Karpas-422 (cell line): ENCODE measurements around the gene GJD2. TPM values are rescaled to one million over a fixed set of nuclear protein-coding genes. Genes with fewer than 3 reads are reported as not detected.

Experiments
- DNase-seq: peaks from one replicate; pipeline ENCODE4 v3.0.0-alpha.2; 2015
- H2AFZ ChIP-seq: fragments of 200-600 bp; sonication (generic); 2 replicates; pipeline ENCODE4 v1.6.1; 2014; ENCODE audit warnings: antibody characterized with exemption, low read length, mixed read lengths
- H3K27ac ChIP-seq: fragments of 200-600 bp; sonication (generic); 2 replicates; pipeline ENCODE4 v1.5.1; 2014; ENCODE audit warnings: mild to moderate bottlenecking, low read length, moderate library complexity
- H3K27me3 ChIP-seq: fragments of 200-600 bp; sonication (generic); 2 replicates; pipeline ENCODE4 v1.6.1; 2014; ENCODE audit warnings: low read length, mixed read lengths
- H3K36me3 ChIP-seq: fragments of 200-600 bp; sonication (generic); 2 replicates; pipeline ENCODE4 v1.6.1; 2014; ENCODE audit warnings: low read length, mixed read lengths; ENCODE audit not compliant: insufficient read depth
- H3K4me1 ChIP-seq: fragments of 200-600 bp; sonication (generic); 2 replicates; pipeline ENCODE4 v1.6.1; 2014; ENCODE audit warnings: mild to moderate bottlenecking, low read length, mixed read lengths
- H3K4me2 ChIP-seq: fragments of 200-600 bp; sonication (generic); 2 replicates; pipeline ENCODE4 v1.6.1; 2014; ENCODE audit warnings: low read length, low read depth, mild to moderate bottlenecking; ENCODE audit not compliant: poor library complexity, severe bottlenecking
- H3K4me3 ChIP-seq: fragments of 200-600 bp; sonication (generic); 2 replicates; pipeline ENCODE4 v1.5.1; 2014; ENCODE audit warnings: mild to moderate bottlenecking, antibody characterized with exemption, low read length, mixed read lengths
- H3K79me2 ChIP-seq: fragments of 200-600 bp; sonication (generic); 2 replicates; pipeline ENCODE4 v1.6.1; 2014; ENCODE audit warnings: mild to moderate bottlenecking, low read length, mixed read lengths
- H3K9ac ChIP-seq: fragments of 200-600 bp; sonication (generic); 2 replicates; pipeline ENCODE4 v1.6.0; 2014; ENCODE audit warnings: low read length
- H3K9me2 ChIP-seq: fragments of 200-600 bp; sonication (generic), shearing (Covaris generic); replicated peaks from 2 replicates; pipeline ENCODE4 v1.6.0; 2014; ENCODE audit warnings: mild to moderate bottlenecking, low read length, moderate library complexity; ENCODE audit not compliant: insufficient read depth
- H3K9me3 ChIP-seq: fragments of 300-700, 200-600 bp; sonication (generic); 2 replicates; pipeline ENCODE4 v1.6.1; 2014; ENCODE audit warnings: low read length, mixed read lengths
- H4K20me1 ChIP-seq: fragments of 200-600 bp; sonication (generic); 2 replicates; pipeline ENCODE4 v1.6.1; 2014; ENCODE audit warnings: mild to moderate bottlenecking, antibody characterized with exemption, low read length, low read depth; ENCODE audit not compliant: insufficient read depth
- total RNA-seq: library from RNA; depleted of rRNA; stranded (reverse); fragments of >200 nt; shearing (Covaris generic); gene quantifications from 2 replicates; pipeline ENCODE4 v1.2.3, GENCODE V29; 2014; ENCODE audit warnings: low replicate concordance

Gene GJD2
- total RNA-seq, 1 experiment from 2014 or later: not detected

GRCh38 chr15:34718681-34719665 is 35.8 kb downstream of the GJD2 start:
- Histone ChIP-seq H3K9me3 (no peaks in the 10 kb centered on the region), H4K20me1 (no peaks in the 10 kb centered on the region), H2AFZ (no peak overlapping the region), H3K9me2 (no peaks in the 10 kb centered on the region), H3K4me2 (no peak overlapping the region), H3K4me1 (no peaks in the 10 kb centered on the region), H3K9ac (no peak overlapping the region), H3K36me3 (no peaks in the 10 kb centered on the region), H3K27ac (no peak overlapping the region), H3K4me3 (no peak overlapping the region), H3K27me3 (no peaks in the 10 kb centered on the region), H3K79me2 (no peaks in the 10 kb centered on the region)
- DNase-seq: no peak

DNA sequence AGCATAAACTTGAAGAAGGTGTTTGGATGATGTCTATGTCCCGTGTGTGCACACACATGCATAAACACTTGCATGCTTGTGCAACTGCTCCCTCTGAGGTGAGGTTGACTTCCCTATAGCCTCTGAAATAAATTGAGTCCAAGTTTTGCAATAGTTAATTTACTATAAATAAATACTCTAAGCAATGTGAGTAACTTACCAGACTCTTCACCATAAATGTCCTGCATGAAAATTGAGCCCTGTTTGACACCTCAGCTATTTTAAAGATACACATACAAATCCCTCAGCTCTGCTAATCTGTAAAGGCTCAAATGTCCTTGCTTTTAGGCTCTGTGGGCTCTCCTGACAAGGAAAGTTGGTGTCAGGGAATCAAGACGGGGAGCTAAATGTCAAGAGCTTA is 37.1 kb downstream of the GJD2 start:
- Histone ChIP-seq H3K9ac (no peak overlapping the region), H3K4me2 (no peak overlapping the region), H3K9me3 (no peaks in the 10 kb centered on the region), H3K9me2 (no peaks in the 10 kb centered on the region), H3K27me3 (no peaks in the 10 kb centered on the region), H2AFZ (no peak overlapping the region), H3K27ac (no peak overlapping the region), H3K4me1 (no peaks in the 10 kb centered on the region), H3K79me2 (no peaks in the 10 kb centered on the region), H4K20me1 (no peaks in the 10 kb centered on the region), H3K4me3 (no peak overlapping the region), H3K36me3 (no peaks in the 10 kb centered on the region)
- DNase-seq: no peak

- Histone ChIP-seq H3K27ac (no peak overlapping the region), H3K4me3 (no peak overlapping the region), H3K27me3 (no peaks in the 10 kb centered on the region), H3K9me2 (no peaks in the 10 kb centered on the region), H4K20me1 (no peaks in the 10 kb centered on the region), H2AFZ (no peak overlapping the region), H3K36me3 (no peaks in the 10 kb centered on the region), H3K4me2 (no peak overlapping the region), H3K4me1 (no peaks in the 10 kb centered on the region), H3K9me3 (no peaks in the 10 kb centered on the region), H3K9ac (no peak overlapping the region), H3K79me2 (no peaks in the 10 kb centered on the region)
- no peak for DNase-seq
Measured at GRCh38 chr15:34716111-34716510, 38.7 kb downstream of the GJD2 start.

DNA sequence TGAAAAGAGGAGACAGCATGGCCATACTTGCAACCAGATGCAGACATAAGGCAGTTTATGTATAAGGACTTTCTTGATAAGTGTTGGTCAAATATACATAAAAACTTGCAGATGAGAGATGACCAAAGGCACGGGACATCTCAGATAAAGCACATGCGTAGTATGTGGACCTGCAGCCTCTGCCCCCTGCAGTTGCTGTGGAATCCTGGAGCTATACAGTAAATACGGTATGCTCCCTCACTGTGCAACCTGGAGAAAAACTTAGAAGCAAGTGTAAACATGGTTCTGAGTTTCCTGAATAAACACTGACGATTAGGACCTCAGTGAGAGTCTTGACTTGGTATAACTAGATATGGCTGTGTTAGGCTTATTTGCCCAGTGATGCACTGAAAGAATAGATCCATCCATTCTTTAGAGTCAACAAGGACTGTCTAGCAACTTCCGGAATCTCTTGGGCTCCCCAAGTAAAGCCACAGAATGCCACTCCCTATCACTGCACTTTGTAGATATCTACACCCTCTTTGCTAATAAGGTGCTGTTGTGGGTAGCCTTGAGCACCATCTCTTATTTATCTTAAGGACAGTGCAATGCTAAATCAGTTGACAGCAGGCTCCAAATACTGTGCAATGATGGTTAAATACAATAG is 40.2 kb downstream of the GJD2 start:
- no peak overlapping the region for H2AFZ ChIP-seq
- no peaks in the 10 kb centered on the region for H3K4me1 ChIP-seq
- no peak for DNase-seq
- no peak overlapping the region for H3K27ac ChIP-seq
- H3K9ac ChIP-seq: no peak overlapping the region
- H3K9me2 ChIP-seq: no peaks in the 10 kb centered on the region
- H3K4me3 ChIP-seq: no peak overlapping the region
- no peaks in the 10 kb centered on the region for H3K9me3 ChIP-seq
- no peaks in the 10 kb centered on the region for H3K79me2 ChIP-seq
- no peaks in the 10 kb centered on the region for H4K20me1 ChIP-seq
- H3K36me3 ChIP-seq: no peaks in the 10 kb centered on the region
- no peak overlapping the region for H3K4me2 ChIP-seq
- no peaks in the 10 kb centered on the region for H3K27me3 ChIP-seq

- Histone ChIP-seq H3K36me3 (no peaks in the 10 kb centered on the region), H3K9me2 (no peaks in the 10 kb centered on the region), H3K79me2 (no peaks in the 10 kb centered on the region), H3K27ac (no peak overlapping the region), H3K4me3 (no peak overlapping the region), H2AFZ (no peak overlapping the region), H3K9me3 (no peaks in the 10 kb centered on the region), H3K4me2 (no peak overlapping the region), H3K4me1 (no peaks in the 10 kb centered on the region), H4K20me1 (no peaks in the 10 kb centered on the region), H3K27me3 (no peaks in the 10 kb centered on the region), H3K9ac (no peak overlapping the region)
- no peak for DNase-seq
Measured at GRCh38 chr15:34713635-34714034, 41.2 kb downstream of the GJD2 start.

GRCh38 chr15:34709866-34710265 is 44.9 kb downstream of the GJD2 start:
- H3K4me3 ChIP-seq: no peak overlapping the region
- H3K4me1 ChIP-seq: no peaks in the 10 kb centered on the region
- no peaks in the 10 kb centered on the region for H3K9me2 ChIP-seq
- no peaks in the 10 kb centered on the region for H3K36me3 ChIP-seq
- no peaks in the 10 kb centered on the region for H4K20me1 ChIP-seq
- H3K9ac ChIP-seq: no peak overlapping the region
- H3K9me3 ChIP-seq: no peaks in the 10 kb centered on the region
- H3K27me3 ChIP-seq: no peaks in the 10 kb centered on the region
- H3K27ac ChIP-seq: no peak overlapping the region
- H3K79me2 ChIP-seq: no peaks in the 10 kb centered on the region
- no peak for DNase-seq
- no peak overlapping the region for H2AFZ ChIP-seq
- H3K4me2 ChIP-seq: no peak overlapping the region

- no peaks in the 10 kb centered on the region for H3K9me3 ChIP-seq
- H3K9ac ChIP-seq: no peak overlapping the region
- H2AFZ ChIP-seq: no peak overlapping the region
Measured at GRCh38 chr15:34708422-34708821, 46.4 kb downstream of the GJD2 start.

DNA sequence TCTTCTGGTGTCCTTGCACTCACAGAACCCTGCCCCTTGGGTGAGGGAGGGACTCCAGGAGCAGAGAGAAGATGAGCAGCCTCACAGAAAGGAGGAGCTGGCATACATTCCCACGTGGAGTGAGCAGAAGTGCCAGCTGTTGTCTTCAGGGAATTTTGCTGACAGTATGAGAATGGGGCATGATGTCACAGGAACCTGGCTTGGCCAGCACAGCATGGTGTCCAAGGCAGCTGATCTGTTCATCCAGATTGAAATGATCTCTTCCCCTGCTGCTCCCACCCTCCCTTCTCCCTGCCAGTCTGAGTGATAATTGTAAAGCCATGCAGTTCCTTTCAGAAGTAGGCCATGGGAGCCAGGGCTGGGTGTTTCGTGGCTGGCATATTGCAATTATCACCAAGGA is 53.3 kb downstream of the GJD2 start:
- no peaks in the 10 kb centered on the region for H3K9me3 ChIP-seq
- H3K4me2 ChIP-seq: no peak overlapping the region
- H3K27ac ChIP-seq: no peak overlapping the region
- H3K79me2 ChIP-seq: no peaks in the 10 kb centered on the region
- H3K27me3 ChIP-seq: no peaks in the 10 kb centered on the region
- DNase-seq: no peak
- H4K20me1 ChIP-seq: no peaks in the 10 kb centered on the region
- H3K4me1 ChIP-seq: no peaks in the 10 kb centered on the region
- no peak overlapping the region for H3K9ac ChIP-seq
- H3K9me2 ChIP-seq: no peaks in the 10 kb centered on the region
- H2AFZ ChIP-seq: no peak overlapping the region
- no peak overlapping the region for H3K4me3 ChIP-seq
- no peaks in the 10 kb centered on the region for H3K36me3 ChIP-seq

More at GRCh38 chr15:34708422-34708821, 46.4 kb downstream of the GJD2 start:
- DNase-seq: peak; percentile 79
- H3K4me1 ChIP-seq: no peaks in the 10 kb centered on the region
- no peak overlapping the region for H3K4me3 ChIP-seq
- H3K79me2 ChIP-seq: no peaks in the 10 kb centered on the region
- no peaks in the 10 kb centered on the region for H4K20me1 ChIP-seq
- H3K27ac ChIP-seq: no peak overlapping the region
- no peaks in the 10 kb centered on the region for H3K9me2 ChIP-seq
- no peaks in the 10 kb centered on the region for H3K36me3 ChIP-seq
- no peak overlapping the region for H3K4me2 ChIP-seq
- H3K27me3 ChIP-seq: no peaks in the 10 kb centered on the region
